NCI-H1092 (cell line): ENCODE results near the gene KCNK17.
"Not testable (repeated sequence)": the region's sequence is repeated elsewhere in the genome, so short reads cannot be mapped to it uniquely, and the experiment has no call there.

Experiments
- DNase-seq: peaks from one replicate; lab custom pipeline; 2025; lab: John Stamatoyannopoulos, UW

The KCNK17 gene

DNA sequence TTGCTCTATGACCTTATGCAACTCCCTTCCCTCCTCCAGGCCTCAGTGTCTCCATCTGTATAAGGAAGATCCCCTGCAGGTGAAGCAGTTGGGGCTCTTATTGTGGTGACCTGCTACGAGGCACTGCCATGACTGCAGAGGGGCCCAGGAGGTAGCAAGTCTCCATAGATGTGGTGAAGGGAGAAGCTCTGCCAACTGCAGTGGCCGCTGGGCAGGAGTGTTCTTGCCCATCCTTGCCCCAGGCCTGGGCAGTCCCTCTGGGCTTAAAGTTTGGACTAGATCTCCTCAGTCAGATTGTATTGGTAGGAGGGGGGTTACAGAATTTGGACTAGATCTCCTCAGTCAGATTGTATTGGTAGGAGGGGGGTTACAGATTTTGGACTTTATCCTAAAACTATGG lies 12.2 kb downstream of the KCNK17 start:
- no peak for DNase-seq

DNA sequence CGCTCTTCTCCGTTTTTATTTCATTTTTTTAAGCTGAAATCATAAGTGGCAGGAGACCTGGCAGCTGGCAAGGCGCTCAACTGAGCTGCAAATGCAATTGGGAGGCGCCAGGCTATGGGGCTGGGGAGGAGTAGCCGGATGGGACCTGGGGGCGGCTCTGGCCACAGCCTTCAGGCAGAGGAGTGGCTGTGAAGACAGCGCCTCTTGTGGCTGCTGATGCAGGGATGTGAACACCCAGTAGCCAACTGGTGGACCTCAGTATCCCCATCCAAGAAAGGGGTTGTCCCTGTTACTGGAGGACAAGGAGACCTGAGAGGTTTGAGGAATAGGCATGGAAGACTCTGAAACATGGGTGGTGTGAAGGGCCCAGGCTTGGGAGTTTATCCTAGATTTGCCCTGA lies 12.6 kb downstream of the KCNK17 start:
- DNase-seq: no peak

DNA sequence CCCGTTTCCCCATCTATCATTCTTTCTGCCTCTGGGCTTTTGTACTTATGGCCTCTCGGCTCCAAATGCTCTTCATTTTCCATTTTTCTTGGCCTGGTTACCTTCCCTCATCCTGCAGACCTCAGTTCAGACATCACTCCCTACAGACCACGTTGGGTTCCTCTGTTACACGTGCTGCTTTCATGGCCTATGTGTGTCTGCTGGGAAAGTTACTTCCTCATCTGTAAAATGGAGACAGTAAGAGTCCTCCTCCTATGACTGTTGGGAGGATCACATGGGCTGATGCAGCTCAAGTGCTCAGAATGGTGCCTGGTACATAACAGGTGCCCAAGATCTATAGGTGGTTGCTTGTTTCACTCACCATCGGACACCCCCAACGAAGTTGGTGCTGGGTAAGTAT lies 13.5 kb downstream of the KCNK17 start:
- no peak for DNase-seq

DNA sequence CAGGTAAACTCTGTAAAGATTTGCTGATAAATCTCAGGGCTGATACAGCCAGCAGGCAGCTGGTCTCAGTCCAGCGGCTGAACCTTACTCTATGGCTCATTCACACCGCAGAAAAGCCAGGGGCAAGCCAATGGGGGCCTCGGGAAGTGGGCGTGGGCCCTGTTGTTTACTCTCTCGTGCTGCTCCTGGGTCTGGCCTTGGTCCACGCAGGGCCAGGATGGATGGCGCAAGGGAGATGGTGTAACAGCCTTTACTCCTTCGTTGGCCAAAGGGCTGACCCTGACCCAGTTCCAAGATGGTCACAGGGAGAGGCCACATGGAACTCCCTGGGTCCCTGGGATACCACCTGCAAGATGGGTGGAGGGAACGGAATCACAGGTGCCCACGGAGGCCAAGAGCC lies 16.2 kb downstream of the KCNK17 start:
- no peak for DNase-seq

- DNase-seq: no peak
These were observed 17.2 kb downstream of the KCNK17 start for GRCh38 chr6:39296745-39297640.

DNA sequence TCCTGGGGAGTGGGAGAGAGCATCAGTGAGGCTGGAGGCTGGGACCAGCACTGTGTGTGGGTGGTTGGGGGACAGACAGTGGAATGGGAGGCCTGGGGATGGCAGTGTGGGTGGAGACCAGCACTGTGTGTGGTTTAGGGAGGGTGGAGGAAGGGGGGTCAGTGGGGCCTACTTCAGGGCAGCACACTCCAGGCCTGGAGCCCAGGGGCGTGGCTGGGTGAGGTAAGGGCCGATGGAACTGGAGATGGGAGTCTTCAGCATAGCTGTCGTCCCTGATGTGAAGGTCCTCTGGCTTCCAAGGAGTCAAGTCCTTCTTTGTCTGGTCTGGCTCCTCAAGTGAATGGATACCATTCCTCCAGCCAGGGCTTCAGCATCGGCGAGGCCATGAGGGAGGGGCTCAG lies 18.6 kb downstream of the KCNK17 start:
- no peak for DNase-seq

DNA sequence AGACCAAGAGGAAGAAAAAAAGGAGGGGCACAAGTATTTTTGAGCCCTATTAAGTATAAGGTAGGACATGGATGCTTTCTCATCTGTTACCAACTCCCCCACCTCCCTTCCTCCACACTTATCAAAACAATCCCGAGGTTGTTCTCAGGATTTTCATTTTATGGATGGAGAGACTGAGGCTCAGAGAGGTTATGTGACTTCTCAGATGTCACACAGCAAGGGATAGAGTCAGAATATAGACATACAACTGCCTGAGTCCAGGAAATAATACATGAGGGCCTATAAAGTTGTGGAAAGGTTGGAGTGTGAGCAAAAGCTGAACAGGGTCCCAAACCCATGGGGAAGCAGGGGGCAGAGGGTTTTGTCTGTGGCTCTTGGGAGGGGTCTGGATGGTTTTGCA lies 19.3 kb downstream of the KCNK17 start:
- DNase-seq: no peak

DNA sequence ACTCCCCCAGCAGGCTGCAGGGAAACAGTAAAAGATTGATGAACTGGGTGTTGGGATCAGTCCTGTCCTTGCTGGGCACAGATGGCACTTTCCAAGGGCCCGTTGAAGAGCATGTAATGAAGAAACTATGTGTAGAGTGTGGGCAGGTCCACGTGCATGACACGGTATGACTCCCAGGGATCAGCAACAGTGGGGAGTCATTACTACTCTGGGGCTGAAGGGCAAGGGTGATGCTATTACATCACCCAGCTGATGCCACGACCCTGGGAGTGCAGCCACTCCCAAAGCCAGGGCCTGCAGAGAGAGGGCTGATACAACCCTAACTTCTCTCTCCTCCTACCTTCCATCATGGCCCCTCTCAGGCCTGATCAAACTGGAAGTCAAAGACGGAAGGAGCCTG lies 20.1 kb downstream of the KCNK17 start:
- DNase-seq: no peak

- no peak for DNase-seq
These were observed 21.6 kb downstream of the KCNK17 start for GRCh38 chr6:39292637-39293036.

DNA sequence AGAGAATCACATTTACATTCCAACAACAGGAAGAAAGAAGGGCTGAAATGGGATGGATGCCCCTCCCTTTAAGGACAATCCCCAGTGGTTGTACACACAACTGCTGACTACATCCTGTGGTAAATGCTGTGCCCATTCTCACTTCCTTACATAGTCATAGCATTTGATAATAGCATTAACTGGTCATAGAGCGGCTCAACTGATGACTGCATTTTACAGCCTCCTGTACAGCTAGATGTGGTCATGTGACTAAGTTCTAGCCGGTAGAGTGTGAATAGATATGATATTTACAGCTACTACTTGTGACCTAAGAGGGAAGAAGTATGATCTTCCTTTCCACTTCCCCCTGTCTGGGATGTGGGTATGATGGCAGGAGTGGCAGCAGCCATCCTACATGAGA lies 24.7 kb downstream of the KCNK17 start:
- no peak for DNase-seq

- DNase-seq: no peak
These were observed 26.6 kb downstream of the KCNK17 start for GRCh38 chr6:39287601-39288000.

- DNase-seq: not testable (repeated sequence)
These were observed 27.6 kb downstream of the KCNK17 start for GRCh38 chr6:39286596-39286995.

GRCh38 chr6:39282774-39283173 lies 31.4 kb downstream of the KCNK17 start:
- DNase-seq: no peak

DNA sequence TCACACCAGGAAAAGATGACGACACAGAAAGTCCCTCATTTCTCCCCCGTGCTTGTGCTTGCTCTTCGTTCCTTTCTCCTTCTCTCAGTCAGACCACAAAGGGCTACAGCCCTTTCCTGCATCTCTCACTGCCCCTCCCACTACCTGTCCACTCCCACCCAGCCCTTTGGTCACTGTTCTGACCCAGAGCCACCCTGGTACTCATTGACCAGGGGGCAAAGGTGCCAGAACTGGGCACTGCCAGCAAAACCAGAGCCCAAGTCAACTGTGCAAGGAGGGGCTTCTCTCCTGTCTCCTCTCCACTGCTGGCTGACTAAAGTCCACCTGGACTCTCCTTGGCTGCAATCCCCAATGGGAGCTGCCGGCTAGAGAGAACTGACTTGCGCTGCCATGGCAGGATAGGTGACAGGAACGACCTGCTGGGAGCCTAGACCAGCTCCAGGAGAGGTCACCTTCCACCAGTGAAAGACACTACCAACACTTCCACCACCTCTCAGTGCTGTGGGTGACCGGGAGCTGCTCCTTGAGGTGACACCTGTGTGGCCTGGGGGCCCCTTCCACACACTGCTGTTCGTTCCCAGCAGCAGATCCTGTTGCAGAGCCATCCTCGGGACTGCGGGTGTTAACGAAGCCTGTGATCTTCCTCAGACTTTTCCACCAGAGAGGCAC lies 32.8 kb downstream of the KCNK17 start:
- DNase-seq: no peak

DNA sequence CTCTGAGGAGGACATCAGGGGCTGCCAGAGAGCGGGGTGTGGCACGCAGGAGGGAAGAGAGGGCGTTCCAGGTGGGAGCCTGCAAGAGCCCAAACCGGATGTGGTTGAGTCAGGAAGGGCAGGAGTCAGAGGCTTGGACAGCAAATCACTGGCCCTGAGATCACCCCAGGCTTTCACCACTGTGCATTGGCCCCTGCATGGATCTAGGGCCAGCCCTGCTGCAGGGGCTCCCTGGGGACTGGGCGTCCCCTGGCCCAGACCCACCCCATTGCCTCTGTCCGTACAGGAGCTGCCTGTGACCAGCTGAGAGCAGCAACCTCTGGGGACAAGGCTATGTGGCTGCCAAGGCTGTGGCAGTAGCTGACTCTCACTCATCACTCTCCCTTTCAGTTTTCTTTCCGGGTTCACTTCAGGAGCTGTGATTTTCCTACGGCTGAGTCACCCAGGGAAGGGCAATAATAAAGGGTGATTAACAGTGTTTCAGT lies 33.9 kb downstream of the KCNK17 start:
- DNase-seq: no peak

- no peak for DNase-seq
These were observed 34.7 kb downstream of the KCNK17 start for GRCh38 chr6:39279539-39279938.

- DNase-seq: no peak
These were observed 37.7 kb downstream of the KCNK17 start for GRCh38 chr6:39276379-39276995.

DNA sequence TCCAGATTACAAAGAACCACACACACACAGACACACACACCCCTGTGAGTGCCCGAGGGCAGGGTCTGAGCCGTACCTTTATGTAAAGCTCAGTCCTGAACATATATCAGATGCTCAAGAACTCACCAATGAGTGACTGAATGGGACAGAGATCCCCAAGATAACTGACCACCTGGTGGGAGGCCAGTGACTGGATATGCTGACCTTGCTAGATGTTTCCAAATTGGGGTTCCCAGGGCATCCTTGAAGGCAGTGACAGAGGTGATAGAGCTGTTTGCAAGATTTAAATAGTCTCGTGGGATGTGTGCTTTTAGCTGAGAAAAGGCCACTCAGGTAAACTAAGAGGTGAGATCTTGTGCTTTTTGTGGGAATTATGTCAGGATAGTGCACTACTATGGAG lies 39.3 kb downstream of the KCNK17 start:
- no peak for DNase-seq

- DNase-seq: no peak
These were observed 39.7 kb downstream of the KCNK17 start for GRCh38 chr6:39274471-39274870.

- DNase-seq: no peak
These were observed 40.8 kb downstream of the KCNK17 start for GRCh38 chr6:39273406-39273821.

- DNase-seq: no peak
These were observed 44.3 kb downstream of the KCNK17 start for GRCh38 chr6:39269961-39270360.

- no peak for DNase-seq
These were observed 45.5 kb downstream of the KCNK17 start for GRCh38 chr6:39268721-39269120.

- no peak for DNase-seq
These were observed 46.0 kb downstream of the KCNK17 start for GRCh38 chr6:39268171-39268570.
